GM12874 (cell line): ENCODE data around the gene AKAP12.

Experiments used
- TF ChIP-seq, protein P1 (sequence below): IDR thresholded peaks from 2 replicates; pipeline ENCODE4 v1.5.1; 2011; ENCODE audit warnings: low read depth, mild to moderate bottlenecking, control low read depth, low read length, moderate library complexity; ENCODE audit not compliant: insufficient read depth

Gene AKAP12

DNA sequence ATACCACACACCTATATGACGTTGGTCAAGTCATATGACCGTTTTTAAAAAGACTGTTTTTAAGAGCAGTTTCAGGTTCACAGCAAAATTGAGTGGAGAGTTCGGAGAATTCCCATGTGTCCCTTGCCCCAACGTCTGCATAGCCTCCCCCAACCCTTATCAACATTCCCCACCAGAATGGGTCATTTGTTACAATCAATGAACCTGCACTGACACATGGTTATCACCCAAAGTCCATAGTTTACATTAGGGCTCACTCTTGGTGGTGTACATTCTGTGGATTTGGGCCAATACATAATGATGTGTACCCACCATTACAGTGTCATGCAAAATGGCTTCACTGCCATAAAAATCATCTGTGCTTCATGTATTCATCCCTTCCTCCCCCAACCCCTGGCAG lies 99.6 kb downstream of the AKAP12 start:
- TF ChIP-seq, protein P1, sequence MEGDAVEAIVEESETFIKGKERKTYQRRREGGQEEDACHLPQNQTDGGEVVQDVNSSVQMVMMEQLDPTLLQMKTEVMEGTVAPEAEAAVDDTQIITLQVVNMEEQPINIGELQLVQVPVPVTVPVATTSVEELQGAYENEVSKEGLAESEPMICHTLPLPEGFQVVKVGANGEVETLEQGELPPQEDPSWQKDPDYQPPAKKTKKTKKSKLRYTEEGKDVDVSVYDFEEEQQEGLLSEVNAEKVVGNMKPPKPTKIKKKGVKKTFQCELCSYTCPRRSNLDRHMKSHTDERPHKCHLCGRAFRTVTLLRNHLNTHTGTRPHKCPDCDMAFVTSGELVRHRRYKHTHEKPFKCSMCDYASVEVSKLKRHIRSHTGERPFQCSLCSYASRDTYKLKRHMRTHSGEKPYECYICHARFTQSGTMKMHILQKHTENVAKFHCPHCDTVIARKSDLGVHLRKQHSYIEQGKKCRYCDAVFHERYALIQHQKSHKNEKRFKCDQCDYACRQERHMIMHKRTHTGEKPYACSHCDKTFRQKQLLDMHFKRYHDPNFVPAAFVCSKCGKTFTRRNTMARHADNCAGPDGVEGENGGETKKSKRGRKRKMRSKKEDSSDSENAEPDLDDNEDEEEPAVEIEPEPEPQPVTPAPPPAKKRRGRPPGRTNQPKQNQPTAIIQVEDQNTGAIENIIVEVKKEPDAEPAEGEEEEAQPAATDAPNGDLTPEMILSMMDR: no peak

DNA sequence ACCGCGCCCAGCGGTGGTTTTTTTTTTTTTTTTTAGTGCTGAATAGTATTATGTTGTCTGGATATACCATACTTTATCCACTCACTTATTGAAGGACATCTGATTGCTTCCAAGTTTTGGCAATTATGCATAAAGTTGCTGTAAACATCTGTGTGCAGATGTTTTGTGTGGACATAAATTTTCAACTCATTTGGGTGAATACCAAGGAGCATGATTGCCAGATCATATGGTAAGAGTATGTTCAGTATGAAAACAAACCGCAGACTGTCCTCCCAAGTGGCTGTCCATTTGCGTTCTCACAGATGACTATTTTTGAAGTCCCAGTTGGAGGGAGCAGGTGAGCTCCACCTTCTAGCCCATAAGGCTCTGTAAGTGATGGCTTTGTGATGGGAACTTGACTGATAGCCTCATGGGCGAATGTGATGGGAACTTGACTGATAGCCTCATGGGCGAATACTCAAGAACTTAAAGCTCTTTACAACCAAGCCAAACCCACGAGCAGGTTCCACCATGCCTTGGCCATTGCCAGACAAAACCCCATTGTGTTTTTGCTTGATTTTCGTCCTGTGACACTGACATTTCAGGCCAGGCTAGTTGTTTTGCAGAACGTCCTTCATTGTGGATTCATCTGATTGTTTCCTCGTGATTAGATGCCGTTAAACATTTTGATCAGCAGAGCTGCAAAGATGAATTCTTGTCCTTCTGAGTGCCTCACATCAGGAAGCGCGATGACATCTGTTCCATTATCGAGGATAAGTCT lies 100.6 kb downstream of the AKAP12 start:
- TF ChIP-seq, protein P1: no peak

- TF ChIP-seq, protein P1: no peak
These were observed 101.9 kb downstream of the AKAP12 start for GRCh38 chr6:151341476-151342195.

GRCh38 chr6:151349651-151350270 lies 110.0 kb downstream of the AKAP12 start:
- TF ChIP-seq, protein P1: no peak

- TF ChIP-seq, protein P1: no peak
These were observed 110.8 kb downstream of the AKAP12 start for GRCh38 chr6:151350442-151351145.

DNA sequence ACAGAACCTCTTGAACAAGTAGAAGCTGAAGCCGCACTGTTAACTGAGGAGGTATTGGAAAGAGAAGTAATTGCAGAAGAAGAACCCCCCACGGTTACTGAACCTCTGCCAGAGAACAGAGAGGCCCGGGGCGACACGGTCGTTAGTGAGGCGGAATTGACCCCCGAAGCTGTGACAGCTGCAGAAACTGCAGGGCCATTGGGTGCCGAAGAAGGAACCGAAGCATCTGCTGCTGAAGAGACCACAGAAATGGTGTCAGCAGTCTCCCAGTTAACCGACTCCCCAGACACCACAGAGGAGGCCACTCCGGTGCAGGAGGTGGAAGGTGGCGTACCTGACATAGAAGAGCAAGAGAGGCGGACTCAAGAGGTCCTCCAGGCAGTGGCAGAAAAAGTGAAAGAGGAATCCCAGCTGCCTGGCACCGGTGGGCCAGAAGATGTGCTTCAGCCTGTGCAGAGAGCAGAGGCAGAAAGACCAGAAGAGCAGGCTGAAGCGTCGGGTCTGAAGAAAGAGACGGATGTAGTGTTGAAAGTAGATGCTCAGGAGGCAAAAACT lies 111.5 kb downstream of the AKAP12 start:
- TF ChIP-seq, protein P1: no peak
